Left forelimb (tissue), 1 donor: ENCODE results near the gene RAB28.

Source experiments
- DNase-seq: peaks from one replicate; pipeline ENCODE4 v3.0.0-alpha.2; 2018; ENCODE audit warnings: low spot score

Gene RAB28

DNA sequence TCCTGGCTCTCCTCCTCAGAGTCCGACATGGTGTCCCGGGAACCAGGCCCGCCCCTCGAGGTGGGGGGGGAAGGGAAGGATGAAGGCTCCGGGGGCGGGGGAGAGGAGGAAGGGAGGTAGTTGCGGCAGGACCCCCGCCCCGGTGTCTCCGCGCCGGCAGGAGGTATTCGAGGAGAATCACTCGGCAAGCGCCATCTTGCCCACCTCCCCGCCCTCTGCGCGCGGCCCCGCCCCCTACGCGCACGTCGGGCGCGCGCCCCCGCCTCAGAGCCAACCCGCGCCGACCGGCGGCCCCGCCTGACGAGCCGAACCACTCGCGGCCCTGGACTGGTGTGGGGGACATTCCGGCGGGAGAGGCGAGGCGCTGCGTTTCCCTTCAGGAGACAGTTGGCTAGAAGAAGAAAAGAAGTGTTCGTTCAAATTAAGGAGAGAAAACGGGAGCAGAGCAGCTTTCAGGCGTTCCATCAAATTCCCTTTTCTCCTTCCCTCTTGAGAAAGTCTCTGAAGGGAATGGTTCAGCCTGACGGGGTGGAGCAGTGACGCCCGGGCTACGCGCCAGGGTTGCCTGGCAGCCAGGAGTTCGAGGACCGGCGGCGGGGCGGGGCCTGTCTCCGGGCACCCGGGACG lies at the start of gene RAB28:
RAB28 (minus strand) TSS at position 219 of the 627 bp plus-strand sequence.
- peak; percentile 98 for DNase-seq

DNA sequence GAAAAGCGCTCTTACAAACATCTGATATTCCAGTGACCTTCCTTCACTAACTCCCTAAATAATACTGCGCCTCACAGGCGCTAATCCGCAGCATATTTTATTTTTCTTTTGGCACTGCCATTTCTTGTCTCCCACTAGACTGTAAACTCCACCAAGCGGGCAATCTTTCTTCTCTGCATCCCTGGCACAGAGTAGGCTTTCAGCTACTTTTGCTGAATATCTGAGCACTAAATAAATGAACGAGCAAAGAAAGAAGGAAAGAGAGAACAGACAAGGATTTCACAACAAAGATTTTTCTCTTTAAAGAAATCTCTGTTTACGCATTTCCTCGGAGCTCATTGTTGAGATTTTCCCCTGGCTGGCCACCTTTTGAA lies 47.5 kb upstream of the RAB28 start:
- DNase-seq: no peak

DNA sequence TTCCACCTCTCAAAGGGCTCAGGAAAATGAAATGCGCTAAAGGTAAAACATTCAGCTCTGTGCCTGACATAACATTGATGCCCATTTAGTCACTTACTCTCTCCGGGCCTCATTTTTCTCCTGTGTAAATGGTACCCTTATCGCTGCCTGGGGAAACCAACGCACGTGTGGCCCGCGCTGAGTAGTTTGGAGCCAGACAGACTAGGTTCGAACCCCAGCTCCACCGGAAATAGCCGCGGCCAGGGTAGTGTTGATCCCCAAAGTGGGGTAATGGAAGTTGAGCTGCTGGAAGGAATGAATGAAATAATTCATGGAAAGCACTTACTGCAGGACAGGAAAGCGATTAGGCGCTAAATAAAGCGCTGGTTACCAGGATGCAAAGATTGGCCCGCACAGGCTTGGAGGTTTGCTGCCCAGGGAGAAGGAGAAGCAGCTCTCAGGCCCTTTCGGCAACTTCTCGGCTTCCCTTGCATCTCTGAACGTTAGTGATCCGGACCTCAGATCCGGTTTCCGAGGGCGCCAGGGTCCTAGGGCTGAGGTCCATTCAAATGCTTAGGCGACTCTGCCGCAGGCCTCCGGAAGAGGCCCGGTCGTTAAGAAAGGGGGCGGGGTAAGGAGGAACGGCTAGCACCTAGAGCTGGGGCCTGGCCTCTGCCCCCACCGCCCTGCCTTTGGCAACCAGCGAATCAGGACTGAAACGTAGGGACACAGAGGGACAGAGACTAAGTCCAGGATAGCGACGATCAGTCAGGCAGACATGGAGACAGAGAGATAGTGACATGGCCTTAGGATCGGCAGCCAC lies 46.9 kb upstream of the RAB28 start:
- no peak for DNase-seq

DNA sequence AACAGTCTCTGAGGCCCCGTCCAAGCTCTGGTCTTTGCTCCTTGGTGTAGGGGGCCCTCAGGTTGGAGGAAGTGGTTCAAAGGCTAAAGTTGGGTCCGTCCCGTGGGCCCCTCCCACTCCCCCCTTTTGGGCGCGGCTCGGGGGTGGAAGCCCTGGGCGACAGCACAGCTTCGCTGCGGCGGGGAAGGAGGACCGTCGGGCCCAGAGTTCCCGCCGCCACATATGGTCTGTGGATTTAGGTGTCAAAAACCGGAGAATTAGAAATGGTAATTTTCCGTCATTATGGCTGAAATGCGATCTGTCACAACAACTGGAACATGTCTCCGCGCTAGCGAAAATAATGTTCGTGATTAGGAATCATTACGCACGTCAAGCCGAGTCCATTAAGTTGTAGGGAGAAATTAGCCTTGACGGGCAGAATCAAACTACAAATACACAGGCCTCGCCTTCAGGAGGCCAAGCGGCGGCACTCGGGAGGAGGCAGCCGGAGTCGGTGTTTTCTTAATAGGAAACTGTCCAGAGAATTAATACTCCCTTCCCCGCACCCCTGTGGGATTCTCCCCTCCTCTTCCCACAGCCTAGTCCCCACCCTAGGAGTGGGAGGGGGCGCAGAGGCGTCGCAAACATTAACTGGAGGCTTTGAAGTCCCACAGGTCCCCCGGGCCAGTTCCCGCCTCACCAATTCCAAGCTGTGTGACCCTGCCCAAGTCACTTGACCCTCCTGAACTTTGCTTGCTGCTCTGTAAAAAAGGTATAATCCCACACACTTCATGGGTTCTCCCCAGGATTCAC lies 45.2 kb upstream of the RAB28 start:
- DNase-seq: peak; percentile 56

DNA sequence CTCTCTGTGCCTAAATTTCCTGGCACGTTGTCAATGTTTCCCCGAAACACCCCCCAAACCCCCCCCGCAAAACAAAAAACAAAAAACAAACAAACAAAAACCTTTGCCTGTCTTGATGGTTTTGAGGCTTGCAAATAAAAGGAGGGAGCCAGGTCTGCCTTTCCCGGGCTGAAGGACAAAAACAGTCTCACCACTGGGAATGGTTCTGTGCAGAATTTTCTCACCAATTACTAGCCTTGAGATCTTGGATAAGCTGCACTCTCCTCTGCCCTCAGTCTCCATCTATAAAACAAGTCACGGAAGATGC lies 44.6 kb upstream of the RAB28 start:
- DNase-seq: no peak

DNA sequence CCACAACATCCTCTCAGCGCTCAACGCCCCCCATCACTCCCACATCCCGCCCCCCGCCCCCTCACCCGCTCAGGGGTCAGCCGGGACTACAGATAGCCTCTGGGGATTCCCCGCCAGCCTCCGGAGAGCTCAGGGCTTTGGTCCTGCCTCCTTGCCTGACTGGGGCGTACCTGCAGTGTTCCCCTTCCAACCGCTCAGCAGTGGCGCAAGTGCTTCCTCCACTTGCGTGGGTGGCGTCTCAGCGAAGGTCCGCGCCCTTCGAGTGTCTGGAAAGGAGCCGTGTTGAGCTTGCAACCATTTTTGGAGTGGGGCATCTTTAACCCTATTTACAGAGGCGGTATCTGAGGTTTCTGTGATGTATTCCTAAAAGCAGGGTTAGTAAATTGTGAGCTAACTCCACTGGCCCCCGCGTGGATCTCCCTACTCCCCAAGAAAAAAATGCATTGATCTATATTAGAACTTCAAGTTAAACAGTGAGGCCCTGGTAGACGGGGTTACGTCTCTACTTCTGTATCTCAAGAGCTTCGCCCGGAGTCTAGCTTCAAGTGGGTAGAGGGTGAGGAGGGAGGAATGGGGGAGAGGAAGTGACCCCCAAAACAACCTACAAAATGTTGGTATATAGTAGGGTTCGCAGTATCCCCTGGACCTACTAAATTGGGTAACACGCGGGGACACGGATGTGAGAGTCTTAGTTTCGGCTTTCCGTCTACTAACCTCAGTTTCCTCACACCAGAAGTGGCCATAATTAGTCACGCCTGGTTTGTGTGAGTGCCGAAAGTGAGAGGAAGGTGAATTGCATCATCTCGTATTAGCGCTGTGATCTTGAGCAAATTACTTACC lies 44.1 kb upstream of the RAB28 start:
- DNase-seq: no peak

DNA sequence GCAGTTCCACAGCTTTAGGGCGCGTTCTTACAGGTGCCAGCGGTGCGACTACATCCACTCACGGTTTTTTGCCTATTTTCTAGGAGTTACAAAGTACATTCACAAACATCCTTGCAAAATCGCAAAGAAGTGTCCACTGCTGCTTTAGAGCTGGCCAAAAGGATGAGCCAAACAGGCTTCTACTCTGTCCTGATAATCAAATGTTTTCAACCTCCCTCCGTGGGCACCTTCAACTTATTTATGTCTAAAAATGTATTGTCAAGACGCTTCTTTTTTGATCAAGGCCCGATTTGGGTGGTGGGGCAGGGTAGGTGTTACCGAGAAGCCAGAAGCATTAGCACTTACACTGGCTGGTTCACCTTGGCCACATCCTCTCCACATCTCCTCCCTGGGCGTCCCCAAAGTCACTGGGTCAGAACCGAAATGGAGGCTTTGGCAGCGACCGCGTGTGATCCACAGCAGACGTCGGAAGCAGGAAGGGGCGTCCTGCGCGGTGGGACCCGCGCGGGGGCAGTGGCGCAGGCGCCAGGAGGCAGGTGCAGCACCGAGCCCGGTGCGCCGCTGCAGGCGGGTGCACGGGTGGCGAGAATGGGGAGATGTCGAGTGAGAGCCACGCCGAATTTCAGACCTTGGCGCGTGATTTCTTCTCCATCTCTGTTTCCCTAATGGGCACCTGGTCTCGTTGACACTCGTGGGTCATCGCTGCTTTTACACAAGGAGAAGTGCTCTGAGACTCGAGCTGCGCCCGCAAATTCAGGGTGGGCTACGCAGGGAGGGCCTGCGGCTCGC lies 43.2 kb upstream of the RAB28 start:
- DNase-seq: no peak

DNA sequence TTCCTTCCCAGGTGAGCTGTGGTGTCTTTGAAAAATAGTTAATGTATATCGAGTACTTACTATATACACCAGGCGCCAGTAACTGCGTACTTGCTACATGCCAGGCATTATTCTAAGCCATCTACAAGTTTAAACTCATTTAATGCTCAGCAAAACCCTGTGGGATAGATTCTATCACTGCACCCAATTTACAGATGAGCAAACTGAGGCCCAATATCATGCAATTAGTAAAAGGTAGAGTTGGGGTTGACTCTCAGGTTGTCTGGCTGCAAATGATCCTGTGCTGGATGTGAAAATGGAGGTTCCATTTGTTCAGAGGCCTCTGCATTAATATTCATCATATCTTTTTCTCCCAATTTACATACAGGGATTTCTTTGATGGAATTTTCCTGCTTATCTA lies 42.5 kb upstream of the RAB28 start:
- no peak for DNase-seq

DNA sequence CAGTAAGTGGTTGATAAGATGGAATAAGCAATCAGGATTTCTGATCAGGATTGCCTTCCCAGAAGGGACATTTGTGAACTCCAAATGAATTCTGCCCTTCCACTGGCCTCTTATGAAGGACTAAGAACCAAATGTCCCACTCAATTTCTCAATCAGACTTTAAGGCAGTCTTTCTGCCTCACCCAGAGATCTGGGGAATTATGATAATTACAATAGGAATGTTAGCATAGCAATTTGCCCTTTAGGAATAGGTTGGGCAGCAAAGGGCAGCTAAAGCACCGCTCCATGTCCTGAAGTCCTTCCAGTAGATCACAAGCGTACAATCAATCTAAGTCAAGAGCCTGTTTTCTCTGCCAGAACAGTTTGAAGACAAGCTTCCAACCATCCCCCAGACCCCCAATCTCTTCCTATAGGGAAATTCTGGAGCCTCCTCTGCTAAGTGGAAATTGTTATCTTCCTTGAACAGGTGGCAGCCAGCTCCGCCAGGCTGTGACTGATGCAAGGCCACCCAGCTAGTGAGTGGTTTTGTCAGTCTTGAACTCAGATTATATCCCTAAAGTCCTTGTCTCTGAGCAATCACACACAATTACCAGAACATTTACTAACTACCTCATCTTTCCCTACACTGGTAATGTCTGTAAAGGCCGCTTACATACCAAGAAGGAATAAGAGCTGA lies 41.6 kb upstream of the RAB28 start:
- no peak for DNase-seq

DNA sequence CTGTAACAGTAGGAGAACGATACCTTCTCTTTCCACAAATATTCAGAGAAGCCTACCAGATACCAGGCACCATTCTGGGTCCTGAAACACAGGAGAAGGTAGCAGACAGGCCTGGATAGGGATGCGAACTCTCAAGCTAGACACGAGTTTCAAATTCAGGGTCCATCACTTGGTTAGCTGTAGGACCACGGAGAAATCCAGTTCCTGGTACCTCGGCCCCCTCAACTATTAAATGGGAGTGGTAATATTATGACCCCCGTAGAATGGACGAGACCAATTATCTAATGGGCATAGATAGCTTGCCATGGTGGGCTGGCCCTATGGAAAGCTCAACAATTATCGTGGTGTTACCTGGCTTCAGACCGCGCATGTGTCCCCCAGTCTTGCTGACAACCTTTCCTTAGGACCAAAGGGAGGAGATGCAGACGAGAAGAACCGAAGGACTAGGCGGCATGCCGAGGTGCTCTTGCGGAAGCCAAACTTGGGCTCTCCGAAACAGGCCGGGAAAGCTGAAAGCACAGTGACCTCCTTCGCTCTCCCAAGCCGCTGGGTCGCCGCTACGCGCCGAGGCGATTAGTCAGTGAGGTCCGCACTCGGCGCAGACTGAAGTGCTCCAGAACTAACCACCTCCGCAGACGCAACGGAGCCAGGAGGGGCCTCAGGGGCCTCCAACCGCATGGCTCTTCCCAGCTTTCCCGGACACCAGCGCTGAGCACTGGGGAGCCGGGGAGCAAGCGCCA lies 40.5 kb upstream of the RAB28 start:
- DNase-seq: no peak

DNA sequence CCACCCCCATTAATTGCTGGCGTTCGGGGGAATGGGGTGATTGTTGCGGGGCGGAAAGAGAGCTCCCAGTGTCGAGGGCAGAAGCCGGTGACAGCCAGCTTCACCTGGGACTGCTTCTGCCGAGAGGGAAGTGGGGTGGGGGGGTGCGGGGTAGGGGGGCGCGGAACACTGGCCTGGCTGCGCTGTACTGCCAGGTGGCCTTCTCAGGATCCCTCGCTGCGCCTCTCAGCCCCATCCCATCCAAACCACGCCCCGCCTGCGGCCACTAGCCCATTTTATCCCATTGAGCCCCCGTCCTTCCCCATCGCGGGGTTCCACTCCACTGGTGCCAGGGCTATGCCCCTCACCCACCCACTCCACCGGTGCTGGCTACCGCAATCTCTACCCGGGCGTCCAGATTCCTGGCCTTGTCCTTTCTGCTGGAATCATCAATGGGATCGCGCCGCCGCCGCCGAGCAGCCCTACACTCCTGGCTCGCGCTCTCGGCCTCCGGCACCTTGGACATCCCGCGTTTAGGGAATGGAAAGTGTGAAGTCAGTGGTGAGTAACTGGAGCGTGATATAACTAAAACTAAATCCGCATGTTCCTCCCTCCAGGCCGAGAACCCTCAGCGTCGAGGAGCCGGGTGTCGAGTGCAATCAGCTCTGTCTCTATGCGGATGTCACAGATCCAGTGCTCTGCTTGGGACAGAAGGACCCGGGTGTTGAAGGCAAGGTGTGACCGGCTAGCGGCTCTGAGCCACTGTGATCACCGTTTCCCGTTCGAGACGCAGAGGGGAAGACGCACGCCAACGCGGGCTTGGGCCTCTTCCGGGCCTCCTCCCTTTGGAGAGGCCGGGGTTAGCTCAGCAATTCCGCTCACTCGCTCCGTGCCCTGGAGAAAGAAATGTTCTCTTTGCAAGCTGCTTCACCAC lies 39.7 kb upstream of the RAB28 start:
- DNase-seq: no peak

DNA sequence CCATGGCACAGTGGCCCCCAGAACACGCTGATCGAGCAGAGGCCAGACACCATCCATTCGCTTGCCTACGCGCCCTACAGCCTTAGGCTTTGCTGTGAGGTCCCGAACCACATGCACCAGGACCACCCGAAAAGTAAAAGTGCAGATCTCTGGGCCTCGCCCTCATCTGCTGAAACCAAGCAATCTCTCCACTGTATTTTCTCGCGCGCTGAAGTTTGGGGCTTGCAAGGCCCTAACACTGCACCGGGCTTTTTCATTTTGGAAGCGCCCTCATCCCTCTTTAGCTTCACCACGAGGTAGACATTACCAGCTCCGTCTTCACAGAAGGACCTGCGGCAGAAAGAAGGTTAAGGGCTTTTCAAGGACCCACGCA lies 39.0 kb upstream of the RAB28 start:
- DNase-seq: no peak

DNA sequence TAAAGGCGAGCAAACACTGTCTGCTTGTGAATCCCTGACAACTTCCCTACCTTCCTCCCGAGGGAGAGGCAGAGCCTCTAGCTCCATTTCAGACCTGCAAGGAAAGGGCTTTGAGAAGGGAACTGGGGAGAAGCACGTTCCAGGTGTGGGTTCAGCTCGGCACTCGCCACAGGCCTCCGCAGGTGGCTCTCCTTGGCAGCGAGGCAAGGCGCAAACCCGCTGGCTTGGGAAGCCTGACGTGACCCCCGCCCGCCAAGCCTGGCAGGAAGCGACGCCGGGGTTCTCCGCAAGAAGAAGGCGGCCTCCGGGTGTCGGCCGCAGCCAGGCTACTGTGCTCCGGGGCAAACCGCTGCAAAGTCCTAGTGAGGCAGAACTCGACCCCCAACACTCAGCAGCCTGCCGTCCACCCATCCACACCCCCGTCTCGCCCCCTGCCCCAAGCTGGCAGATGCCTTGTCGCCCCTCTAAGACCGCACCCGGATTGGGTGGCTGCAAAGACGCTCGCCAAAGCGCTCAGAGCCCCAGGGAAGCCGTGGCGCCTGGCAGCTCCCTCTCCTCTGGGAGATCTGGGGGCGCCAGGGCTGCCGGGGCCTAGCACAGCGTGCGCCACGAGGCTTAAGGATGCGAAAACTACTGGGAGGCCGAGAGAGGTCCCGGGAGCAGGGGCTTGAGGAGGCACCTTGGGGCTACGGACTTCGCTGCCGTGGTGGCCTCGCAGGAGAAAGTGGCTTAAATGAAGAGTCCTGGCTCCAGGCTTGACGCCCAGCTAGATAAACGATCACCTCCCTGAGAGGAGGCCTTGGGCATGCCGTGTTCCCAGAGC lies 38.4 kb upstream of the RAB28 start:
- peak; percentile 63 for DNase-seq

DNA sequence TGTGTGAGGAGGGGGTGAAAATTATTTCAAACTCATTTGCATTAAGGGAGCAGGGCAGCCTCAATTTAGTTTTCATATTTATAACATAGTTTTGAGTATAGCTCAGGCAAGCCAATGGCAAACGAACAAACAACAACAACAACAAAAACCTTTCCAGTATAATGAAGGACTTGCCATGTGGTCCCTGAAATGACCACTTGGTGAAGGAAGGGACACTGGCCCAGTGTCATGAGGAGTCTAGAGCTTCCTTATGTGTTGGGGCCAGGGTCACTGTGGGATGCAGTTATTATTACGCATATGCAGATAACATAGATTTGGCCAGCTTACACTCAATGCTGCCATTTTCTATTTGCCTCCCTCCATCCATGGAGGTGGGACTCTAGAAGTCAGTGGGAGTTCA lies 36.9 kb upstream of the RAB28 start:
- no peak for DNase-seq

DNA sequence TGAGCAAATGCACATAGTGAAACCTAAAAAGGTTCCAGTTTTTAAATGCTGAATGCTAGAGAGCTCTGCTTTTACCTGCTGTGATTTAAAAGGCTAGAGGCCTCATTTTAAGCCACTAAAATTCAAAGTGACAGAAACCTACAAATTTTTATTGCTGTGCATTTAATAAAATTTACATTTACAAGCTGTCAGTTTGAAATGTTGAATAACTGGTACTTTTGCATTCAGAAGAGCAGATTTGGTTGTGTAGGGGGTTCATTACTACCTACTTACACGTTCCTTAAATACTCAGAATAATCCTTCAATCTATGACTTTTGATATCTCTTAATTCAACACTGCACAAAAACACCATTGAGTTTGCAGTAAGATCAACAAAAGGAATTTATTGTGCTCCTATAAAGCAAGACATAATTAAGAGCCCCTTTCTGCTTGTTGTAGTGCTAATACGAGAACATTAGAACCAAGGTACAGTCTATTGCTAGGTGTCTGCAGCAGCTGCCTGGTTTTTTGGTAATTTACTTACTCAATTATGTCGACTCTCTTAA lies 32.2 kb upstream of the RAB28 start:
- DNase-seq: no peak

DNA sequence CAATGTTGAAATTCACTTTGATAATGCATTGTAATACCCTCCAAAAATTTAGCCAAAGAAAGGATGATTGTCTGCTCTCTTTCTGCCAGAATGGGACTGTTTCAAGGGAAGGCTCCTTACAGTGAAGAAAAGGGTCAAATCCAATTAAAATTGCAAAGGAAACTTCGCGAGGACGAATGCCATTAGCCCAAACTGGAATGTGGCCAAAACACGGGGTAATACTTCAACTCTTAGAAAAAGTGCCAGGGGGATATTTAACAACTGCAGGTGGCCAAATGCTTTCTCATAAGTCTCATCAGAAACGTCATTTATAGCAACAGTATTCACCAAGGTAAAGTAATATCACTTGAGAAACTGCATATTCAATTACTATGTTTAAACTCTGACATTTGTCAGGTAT lies 31.1 kb upstream of the RAB28 start:
- DNase-seq: no peak

DNA sequence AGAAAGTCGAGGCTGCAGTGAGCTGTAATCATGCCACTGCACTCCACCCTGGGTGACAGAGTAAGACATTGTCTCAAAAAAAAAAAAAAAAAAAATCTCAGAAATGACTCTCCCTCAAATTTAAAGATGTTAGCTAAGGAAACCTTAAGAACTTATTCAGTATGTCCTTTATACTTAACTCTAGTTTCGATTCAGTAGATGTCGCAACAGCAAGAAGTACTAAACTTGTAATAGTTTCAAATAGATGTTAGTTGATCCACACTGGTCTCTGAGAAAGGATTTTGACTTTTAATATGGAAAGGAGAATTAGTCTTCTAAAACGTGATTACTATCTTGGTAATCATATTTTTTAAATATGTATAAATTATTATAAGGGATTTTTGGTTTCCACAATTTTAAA lies 30.6 kb upstream of the RAB28 start:
- DNase-seq: no peak

DNA sequence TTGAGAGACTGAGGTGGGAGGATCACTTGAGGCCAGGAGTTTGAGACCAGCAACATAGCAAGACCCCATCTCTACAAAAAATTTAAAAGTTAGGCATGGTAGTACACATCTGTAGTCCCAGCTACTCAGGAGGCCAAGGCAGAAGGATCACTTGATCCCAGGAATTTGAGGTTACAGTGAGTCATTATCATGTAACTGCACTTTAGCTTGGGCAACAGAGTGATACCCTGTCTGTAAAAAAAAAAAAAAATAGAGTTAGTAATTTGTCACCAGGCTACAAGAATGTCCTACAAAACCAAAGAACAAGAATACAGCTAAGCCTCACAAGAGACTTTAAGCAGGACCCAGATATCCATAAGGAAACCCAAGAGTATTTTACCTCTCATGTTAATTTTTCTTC lies 27.0 kb upstream of the RAB28 start:
- no peak for DNase-seq
